SH-SY5Y (cell line): ENCODE measurements around the gene DYRK2.

Experiments used
- GATA2 ChIP-seq: IDR thresholded peaks from 2 replicates; pipeline ENCODE4 v1.6.1; 2011; ENCODE audit warnings: mild to moderate bottlenecking, low read depth, low read length
- GATA3 ChIP-seq: IDR thresholded peaks from 2 replicates; pipeline ENCODE4 v1.6.1; 2011; ENCODE audit warnings: low read depth, mild to moderate bottlenecking, low read length, moderate library complexity

DNA sequence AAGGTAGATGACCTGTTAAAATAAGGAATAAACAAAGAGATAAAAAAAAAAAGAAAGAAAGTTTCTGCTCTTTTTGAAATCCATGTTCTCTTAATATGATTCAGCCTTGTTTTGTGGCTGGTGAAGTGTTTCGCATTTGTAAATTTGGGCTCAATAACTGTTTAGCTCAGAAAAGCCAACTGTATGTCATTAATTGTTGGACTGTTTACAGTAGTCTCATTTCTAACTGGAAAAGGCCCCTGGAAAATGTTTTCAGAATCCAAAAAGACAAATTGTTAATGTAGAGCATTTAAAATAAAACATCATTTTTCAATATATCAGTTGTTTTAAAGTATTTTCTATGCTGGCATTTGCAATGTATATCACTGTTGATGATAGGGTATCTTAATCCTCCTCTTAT, 47.4 kb upstream of the DYRK2 start:
- TF ChIP-seq GATA3 = no peak
- TF ChIP-seq GATA2 = no peak
